Stimulated activated CD4-positive, alpha-beta T cell treated with anti-CD3 and anti-CD28 coated beads, Interleukin-1b, Interleukin-23, amount 100 ng/mL, for 48 hours (primary cell): Measurements from ENCODE around the gene SIGMAR1.

Source experiments
- DNase-seq: peaks from one replicate; pipeline ENCODE4 v3.0.0-alpha.2; 2020

Gene SIGMAR1

DNA sequence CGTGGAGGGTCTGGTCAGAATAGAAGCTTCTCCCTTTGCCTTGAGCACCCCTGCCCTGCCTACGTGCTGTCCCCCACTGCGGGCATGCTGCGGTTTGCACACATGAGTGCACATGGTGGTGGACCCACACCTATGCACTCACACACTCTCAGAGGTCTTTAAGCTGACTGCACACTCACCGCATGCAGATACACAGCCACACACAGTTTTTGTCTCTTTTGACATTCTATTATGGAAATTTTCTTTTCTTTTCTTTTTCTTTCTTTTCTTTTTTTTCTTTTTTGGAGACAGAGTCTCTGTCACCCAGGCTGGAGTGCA is 8.1 kb downstream of the SIGMAR1 start:
- no peak for DNase-seq

DNA sequence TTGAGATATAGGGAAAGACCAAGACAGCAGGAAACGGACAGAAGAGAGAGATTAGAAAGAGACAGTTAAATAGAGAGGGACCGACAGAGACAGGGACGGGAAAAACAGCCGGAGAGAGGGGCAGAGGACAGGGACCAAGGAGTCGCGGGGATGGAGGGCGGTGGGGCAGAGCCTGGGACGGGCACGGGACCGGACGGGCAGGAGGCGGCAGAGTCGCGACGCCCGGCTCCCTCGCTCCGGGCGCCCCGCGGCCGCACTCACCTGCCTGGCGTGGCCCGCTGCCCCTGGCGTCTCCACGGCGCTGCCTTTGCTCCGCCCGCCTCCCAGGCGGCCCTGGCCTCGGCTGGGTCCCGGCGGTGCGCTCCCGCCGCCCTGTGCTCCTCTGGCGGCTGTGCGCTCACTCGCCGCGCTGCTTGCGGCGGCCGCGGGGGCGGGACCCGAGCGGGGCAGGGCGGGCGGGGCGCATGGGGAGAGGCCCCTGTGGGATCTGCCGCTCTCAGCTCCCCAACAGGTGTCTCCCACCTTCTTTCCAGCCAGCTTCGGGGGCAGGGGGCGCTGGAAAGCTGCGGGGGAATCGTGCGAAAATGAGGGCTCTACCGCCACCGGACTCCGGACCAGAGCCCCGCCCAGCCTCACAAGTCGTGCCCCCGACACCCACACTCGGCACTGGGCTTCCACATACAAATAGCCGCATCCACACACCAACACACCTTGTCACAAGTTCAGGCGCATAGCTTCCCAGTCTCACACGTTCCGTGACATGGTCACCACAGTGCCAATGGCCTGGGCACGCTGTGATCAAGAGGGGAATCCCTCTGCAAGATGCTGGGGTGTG is 8.7 kb downstream of the SIGMAR1 start, which contains the start of gene ARID3C:
Gene ARID3C, minus strand, starts transcription at position 411 of the 835 bp plus-strand sequence. CDS start 1,052 bp downstream, outside the sequence.
- DNase-seq: no peak

DNA sequence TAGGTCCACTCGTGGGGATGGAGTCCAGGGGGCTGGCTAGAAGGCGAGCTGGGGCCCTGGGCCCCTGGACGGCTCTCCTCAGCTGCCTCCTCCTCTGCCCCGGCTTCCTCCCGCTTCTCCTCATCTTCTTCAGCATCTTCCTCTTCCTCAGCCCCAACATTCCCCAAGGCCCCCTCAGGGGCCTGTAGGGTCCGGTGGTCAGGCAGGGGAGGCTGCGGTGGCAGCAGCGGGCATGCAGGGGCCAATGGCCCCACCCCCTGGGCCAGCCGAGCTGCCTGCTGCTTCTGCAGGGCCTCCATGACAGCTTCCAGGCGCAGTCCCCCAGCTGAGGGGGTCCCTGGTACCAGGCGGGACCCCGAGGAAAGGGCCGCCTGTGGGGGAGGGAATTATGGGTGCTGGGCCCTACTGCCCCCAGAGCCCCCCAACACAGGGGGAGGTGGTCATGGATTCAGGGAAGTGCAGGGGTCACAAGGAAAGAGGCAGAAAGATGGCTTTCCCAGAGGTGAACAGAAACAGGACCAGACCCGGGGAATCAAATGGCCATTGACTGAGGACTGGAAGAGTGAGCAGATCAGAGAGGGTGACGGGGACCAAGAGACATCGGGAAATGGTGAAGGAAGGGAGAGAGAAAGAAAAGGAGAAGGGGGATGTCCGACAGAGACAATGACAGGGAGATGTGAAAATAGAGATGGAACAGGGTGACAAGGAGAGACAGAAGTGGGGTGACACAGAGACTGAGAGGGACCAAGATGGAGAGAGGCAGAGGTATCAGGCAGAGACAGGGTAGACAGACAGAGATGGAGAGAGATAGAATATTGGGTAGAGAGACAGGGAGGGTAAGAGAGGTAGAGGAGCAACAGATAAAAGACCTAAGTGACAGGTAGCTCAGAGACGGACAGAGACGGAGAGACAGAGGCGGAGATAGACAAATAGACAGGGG is 9.6 kb downstream of the SIGMAR1 start:
- DNase-seq: no peak

DNA sequence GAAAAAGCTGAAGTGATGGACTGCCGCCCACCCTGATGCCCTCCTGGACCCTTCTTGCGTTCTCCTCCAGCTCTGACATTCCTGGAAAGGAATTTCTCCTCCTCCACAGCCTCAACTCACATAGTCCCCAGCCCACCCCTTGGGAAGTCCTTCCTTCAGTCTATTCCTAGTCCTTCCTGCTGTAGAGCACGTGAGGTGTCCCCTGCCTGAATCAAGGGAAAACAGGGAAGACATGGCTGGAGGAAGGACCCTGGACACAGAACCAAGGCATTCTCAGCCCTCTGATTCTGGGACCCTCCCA is 12.5 kb downstream of the SIGMAR1 start:
- no peak for DNase-seq

DNA sequence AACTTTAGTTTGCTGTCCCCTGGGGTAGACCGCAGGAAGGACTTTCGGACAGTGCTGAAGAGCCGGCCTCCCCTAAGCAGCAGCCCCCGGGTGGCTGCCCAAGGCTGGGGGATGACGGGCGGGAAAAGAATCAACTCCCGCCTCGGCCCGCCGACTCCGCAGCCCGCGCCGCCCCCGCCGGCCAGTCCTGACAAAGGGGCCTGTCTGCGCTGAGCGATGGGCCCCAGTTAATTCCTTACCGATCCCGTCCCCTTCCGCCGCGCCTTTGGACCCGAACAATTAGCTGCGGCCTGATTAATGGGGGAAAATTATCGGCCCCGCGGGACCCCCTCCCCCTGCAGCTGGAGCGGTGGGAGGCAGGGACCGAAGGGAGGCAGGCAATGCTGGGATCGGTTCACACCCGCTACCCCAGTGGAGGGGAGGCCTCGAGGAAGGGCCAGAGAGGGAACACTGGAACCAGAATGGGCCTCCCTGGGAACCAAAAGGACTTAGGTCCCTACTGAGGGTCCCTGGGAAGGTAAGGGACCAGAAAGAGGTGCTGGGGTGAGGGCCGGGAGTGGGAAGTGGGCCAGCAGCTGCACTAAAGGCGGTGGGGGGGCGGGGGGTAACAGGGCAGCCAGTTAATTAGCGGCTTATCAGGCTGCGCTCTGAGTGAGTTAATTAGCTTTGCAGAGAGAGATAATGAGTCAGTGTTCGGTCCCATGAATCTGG is 13.0 kb downstream of the SIGMAR1 start:
- no peak for DNase-seq

DNA sequence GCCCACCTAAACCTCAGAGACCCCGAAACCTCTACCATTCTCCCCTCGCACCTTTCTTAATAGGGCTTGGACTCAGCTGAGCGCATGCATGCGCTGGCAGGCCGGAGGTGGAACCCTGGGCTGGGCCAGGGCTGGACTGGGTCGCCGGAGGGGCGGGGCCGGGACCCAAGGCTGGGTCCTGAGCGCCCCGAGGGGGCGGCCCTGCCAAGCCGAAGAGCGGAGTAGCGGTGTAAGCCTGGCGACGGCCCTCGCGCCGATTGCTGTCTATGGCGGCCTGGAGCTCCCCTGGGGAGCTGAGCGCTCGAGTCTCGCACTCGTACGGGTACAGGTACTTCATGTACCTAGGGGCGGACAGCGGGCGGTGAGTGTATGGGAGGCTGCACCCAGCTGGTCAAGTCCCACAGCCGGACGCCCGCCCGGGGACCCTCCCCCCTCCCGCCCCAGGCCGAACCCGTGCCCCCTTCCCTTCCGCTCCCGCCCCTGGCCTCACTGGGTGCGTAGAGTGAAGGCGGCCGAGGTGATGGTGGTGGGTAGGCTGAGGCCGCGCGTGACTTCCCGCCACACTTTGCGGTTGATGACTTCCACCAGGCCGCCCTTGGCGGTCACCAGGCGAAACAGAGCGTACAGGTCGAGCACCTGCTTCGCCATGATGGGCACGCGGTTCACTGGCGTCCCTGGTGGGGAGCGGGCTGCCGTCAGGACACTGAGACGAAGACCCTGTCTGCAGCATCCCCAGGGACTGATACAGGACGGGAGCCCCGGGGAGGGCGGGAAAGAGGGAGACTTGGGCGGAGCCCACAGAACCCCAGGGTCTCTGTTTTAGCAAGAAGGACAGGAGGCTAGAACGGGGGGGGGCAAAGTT is 14.0 kb downstream of the SIGMAR1 start:
- DNase-seq: no peak

DNA sequence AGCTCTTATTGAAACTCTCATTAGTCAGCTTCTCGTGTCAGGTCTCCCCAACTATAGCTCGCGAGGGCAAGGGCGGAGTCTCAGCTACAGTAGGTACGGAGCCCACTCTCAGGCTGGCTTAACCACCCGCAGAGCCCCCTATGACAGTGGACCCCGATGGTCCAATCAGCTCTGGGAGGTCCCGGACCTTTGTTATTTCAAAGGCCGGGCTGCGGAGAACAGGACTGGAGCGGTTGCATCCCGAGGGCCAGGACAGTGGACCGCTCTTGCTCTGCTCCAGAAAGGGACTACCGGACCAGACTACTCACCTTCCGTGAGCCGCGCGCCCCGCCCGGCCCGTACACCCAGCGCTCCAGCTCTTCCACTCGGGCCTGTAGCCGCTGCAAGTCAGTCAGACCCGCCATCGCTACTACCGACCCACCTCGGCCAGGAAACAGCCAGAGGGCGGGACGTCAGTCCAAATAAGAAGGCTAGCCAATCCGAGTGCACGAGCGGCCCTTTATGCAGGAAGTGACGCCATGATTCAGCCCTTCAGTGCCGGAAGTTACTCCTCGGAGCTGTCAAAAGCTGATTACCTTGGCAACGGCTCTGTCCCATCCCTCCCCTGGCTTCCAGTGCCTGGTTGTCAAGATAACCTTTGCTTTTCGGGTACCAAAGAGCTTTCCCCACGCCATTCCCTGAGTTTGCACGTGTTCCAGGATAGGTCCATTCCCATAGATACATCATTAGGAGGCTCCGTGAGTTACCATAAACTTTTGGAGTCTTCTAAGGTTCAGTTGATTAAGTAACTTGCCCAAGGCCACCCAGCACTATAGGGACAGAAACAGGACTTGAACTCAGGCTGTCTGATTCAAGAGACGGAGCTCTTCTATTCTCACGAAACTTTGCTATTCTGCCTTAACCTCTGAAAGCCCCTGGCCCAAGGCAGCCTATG is 17.3 kb downstream of the SIGMAR1 start, which contains the start of gene DCTN3:
Gene DCTN3, minus strand, starts transcription at position 435 of the 934 bp plus-strand sequence. Its CDS starts 31 bp downstream, at position 404.
- peak; percentile 93 for DNase-seq

DNA sequence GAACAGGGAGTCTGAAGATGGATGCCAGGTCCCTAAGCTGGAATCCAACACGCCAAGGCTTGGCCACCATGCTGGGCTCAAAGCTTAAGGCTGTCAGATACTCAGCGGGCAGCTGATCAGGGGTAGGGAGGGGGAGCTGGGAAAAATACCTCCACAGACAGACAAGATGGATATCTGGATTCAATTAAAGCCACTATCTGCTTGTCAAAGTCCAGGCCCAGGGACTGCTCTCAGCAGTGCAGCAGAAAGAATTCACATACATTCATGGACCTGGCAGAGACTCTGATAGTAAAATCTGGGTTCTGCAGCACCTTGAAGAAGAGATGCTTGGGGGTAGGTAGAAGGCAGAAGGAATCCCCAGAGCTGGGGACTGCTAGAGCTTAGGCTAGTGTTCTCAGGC is 22.5 kb downstream of the SIGMAR1 start:
- no peak for DNase-seq

DNA sequence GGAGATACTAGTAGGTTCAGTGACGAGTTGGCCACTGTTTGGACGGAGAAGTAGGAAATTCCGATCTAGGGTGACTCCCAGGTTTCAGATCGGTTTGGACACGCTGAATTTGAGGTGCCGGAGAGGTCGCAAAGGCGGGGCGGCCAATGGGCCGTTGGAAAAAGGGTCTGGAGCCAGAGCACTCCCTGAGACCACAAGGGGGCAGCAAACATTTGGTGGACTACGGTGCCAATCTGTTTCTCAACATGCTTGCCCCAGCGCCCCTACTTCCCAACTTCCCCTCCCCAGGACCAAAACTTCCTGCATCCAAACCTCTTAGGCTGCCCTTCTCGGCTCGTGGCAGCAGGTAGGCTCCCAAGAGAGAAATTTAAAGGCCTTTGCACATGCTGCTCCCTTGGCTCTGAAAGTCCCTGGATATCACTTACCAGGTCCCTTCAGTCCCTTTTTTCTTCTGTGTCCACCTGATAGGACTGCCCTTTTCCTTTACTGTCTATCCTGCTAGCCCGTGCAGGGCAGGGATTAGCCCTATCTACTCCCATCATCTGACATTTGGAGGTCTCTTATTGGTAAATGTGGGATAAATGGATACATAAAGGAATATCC is 24.7 kb downstream of the SIGMAR1 start:
- peak; percentile 62 for DNase-seq

DNA sequence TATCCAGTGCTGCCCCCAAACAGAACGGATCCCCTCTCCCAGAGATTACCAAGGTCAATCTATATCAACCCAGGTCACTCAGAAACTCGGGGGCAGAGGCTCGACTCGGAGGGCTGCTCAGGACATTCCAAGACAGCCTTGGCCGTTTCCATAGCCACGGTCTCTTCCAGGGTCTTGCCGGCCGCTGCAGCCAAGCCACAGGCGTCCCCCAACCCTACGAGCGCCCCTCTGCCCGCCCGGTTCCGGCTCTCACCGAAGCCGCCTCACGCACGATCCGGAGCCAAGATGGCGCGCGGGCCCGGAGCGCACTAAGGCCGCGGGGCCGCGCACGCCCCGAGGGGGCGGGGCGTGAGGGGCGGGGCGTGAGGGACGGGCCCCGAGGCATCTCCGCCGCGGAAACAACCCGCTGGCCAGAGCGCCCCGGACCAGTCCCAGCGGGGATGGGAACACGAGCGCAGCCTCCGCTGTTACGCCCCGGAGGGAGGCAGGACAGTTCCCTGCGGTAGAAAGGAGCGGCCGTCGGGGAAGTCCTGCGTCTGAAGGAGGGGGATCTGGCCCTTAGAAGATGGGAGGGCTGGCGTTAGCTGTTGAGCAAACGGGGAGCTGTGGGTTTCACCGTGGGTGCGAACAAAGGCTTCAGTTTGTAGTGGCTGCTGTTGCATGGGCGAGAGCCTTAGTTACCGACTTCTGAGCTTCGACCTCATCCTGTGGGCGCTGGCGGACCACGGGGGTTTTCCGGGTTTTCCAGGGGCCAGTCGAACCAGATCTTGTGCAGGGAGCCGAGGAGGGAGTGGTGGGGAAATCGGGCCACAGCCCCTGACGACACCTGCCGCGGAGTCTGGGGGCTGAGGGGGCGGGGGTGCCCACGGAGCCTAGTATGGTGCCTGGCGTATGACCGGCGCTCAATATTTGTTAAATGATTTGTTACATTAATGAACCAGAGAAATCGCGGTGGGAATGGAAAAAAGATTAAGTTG is 25.5 kb downstream of the SIGMAR1 start, which contains the start of gene RPP25L:
Gene RPP25L, minus strand, starts transcription at position 287 of the 977 bp plus-strand sequence. CDS start 801 bp downstream, outside the sequence.
- peak; percentile 79 for DNase-seq

DNA sequence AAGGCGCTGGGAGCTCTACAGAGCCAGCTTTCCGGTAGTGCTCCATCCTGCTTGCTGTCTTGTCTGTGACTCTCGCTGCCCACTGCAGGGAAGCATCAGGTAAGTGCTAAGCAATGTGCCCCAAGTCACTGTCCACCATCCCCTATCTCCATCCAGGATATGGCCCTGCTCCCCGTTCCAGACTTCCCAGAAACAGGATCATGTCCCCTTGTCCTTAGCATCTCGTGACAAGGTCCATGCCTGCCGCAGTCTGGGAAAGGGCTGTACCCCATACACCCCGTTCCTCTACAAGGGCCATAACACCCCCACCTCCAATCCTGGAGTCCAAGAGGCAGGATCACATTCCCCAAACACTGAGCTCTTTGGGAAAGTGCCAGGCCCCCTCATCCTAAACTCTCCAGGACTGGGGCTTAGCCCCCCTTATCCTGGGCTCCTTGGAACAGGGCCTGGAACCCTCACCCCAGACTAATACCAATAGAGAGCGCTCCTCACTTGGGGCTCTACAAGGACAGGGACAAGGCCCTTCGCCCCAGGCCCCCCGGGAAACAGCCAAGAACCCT is 26.3 kb downstream of the SIGMAR1 start:
- DNase-seq: no peak

DNA sequence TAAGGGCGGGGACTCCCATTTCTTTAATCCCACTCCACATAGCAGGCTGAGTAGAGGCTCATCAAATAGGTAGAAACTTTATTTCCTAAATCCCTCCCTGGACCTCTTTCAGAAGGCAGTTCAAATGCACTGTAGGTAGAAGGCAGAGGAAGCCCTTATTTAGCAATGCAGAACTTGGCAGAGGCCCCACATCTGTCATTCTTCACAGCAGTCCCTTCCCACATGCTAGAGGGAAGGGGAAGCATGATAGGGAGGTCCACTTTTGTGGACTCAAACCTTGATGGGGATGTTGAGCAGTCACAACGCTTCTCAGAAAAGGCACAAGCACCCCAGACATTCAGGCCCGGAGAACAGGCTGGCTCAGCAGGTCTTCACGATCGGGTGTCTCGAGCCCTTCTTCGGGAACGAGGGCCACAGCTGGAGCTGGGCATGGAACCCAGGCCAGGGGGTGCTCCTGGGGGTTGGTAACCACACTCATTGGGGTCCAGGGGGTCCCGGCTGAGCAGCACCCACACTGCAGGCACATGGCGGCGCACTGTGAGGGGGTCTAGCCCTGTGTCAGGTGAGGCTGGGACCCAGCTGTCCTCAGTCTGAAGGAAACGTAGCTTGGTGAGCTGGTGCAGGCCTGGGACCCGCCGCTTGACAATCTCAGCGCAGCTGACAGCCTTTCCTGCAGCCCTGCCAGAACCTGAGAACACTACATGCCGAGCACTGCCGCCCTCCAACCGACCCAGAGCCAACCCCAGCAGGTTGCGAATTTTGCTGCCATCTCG is 27.0 kb downstream of the SIGMAR1 start:
- no peak for DNase-seq

DNA sequence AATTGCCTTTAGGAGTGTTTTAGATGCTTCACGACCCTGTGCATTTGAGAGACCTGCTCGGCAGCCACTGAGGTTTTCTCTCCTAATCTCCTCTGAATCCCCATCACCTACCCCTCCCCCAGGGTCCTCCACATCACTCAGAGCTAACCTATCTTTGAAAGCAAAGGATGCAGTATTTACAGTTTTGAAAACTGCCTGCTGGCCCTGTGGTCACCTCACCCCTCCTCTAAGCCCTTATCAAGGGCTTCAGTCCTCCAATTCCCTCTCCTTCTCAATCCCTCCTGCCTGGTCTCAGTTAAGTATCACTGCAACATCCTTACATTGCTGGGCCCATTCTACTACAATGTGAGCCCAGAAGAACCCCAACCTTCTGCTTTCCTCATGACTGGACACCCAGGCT is 30.3 kb downstream of the SIGMAR1 start:
- DNase-seq: no peak

DNA sequence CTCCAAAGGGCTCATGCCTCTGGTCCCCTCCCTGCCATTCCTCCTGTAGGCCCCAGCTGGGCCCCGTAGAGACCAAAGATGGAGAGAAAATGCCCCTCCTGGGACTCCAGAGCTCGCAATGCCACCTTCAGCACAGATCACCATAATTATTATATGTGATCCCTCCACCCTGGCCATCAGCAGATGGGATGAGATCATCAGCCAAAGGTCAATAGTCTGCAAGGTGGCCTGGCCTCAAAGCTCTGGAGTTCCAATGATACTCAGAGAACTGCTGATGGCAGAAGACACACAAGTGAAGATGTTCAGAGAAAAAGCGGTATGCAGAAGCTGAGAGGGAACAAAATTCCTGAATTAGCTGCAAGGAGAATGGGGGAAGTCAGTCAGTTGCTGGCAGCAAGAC is 30.7 kb downstream of the SIGMAR1 start:
- no peak for DNase-seq

DNA sequence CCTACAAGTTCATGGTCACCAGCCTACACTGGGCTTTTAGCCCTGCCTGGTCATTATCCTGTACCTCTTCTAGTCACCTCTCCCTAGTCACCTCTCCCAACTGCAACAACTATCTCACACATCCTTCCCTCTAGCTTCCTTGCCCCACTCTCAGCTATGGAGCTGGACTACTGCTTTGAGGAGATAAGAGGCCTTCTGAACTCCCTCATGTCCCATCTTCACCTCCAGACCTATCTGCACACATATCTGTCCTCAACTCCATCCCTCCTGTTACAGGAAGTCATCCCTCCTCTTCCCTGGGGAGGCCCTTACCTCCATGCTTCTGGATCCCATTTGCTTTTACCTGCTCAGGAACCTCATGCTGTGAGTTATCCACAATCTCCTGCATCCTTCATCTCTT is 31.4 kb downstream of the SIGMAR1 start:
- DNase-seq: no peak

DNA sequence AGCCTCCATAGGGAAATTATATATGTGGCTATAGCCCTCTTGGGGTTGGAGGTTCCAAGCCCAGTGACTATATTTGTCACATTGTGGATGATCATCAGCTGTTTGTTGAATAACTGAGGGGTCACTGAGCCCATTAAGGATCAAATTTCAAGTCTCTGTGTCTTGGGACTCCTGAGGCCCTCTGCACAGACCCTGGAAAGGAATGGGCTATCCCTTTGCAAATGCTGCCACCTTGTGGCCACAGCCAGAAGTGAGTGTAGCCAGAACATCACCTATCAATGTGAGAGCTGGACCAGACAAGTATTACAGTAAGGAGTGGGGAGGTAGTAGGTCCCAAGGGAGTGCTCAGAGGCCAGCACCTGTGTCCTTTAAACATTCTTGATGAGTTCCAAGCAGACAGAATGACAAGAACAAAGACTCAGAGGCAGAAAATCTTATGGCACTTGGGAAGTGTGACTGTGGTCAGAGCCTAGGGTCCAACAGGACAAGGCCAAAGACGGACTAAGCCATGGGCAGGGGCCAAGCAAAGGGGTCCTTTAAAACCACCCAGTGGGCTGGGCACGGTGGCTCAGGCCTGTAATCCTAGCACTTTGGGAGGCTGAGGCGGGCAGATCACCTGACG is 33.9 kb downstream of the SIGMAR1 start:
- DNase-seq: peak; percentile 76

DNA sequence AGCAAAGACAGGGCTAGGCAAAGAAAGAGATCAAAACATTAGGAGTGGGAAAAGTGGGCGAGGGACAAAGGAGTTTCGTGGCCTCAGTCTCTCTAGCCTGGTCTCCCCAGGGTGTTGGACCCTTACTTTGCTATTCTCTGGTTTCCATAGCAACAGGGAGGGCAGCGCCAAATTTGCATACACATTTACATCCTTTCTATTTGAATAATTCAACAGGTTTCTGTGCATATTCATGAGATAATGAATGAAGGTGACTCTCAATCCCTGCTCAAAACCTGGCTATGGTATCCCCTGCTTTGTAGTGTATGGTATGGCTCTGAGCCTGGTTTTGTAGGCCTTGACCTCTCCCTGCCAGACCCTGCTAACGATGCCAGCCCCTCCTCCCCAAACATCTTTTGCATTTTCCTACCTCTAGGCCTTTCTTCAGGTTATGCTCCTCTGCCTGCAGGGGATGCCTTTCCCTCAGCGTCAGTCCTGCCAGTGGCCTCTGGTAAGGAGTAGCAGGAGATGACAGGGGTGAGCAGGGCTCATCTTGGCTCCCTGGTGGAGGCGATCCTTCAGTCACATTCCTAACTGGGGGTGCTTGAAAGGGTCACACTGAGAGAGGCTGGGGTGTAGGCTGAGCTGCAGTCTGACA is 35.5 kb downstream of the SIGMAR1 start:
- no peak for DNase-seq
